GM19438 (cell line): ENCODE measurements around the gene VIT.

Source experiments
- ATAC-seq: cut with Tn5 transposase; IDR thresholded peaks from one replicate; pipeline ENCODE4 v1.9.1; 2021; ENCODE audit warnings: low read depth; ENCODE audit not compliant: unreplicated experiment

The VIT gene

GRCh38 chr2:36708041-36708741 lies 11.7 kb downstream of the VIT start:
- ATAC-seq = no peak

- ATAC-seq = no peak
These were observed 14.5 kb downstream of the VIT start for GRCh38 chr2:36710858-36711515.

GRCh38 chr2:36711741-36712314 lies 15.3 kb downstream of the VIT start:
- no peak for ATAC-seq

- ATAC-seq = no peak
These were observed 16.8 kb downstream of the VIT start for GRCh38 chr2:36713310-36713709.

- no peak for ATAC-seq
These were observed 19.6 kb downstream of the VIT start for GRCh38 chr2:36716111-36716510.

GRCh38 chr2:36717603-36718266 lies 21.2 kb downstream of the VIT start:
- no peak for ATAC-seq

GRCh38 chr2:36727550-36727949 lies 31.0 kb downstream of the VIT start:
- ATAC-seq = no peak

- ATAC-seq = no peak
These were observed 32.6 kb downstream of the VIT start for GRCh38 chr2:36729067-36729466.

GRCh38 chr2:36731941-36732672 lies 35.6 kb downstream of the VIT start:
- no peak for ATAC-seq

- no peak for ATAC-seq
These were observed 36.1 kb downstream of the VIT start for GRCh38 chr2:36732673-36733036.

- ATAC-seq = no peak
These were observed 36.7 kb downstream of the VIT start for GRCh38 chr2:36733215-36733614.

GRCh38 chr2:36734304-36734703 lies 37.8 kb downstream of the VIT start:
- no peak for ATAC-seq

- ATAC-seq = no peak
These were observed 40.7 kb downstream of the VIT start for GRCh38 chr2:36737131-36737750.

- ATAC-seq = no peak
These were observed 43.6 kb downstream of the VIT start for GRCh38 chr2:36740061-36740460.

GRCh38 chr2:36741188-36741837 lies 44.8 kb downstream of the VIT start:
- ATAC-seq = no peak

- ATAC-seq = no peak
These were observed 47.4 kb downstream of the VIT start for GRCh38 chr2:36743954-36744353.

GRCh38 chr2:36748166-36748565 lies 51.7 kb downstream of the VIT start:
- ATAC-seq = no peak

- ATAC-seq = no peak
These were observed 53.6 kb downstream of the VIT start for GRCh38 chr2:36750101-36750500.

- no peak for ATAC-seq
These were observed 57.3 kb downstream of the VIT start for GRCh38 chr2:36753706-36754221.

GRCh38 chr2:36754578-36754977 lies 58.1 kb downstream of the VIT start:
- no peak for ATAC-seq
